Subcutaneous abdominal adipose tissue (tissue), 5 donors: ENCODE measurements around the gene CCDC34.

Experiments
- H3K27ac ChIP-seq: one replicate; pipeline ENCODE4 v1.7.0; 2013; ENCODE audit warnings: low read depth, mild to moderate bottlenecking, inconsistent platforms, low read length, moderate library complexity
- H3K27me3 ChIP-seq, 5 donors: one replicate each; pipeline ENCODE4 v1.7.0; 2013; ENCODE audit warnings: low read length in 5 of 5, inconsistent platforms in 1 of 5; ENCODE audit not compliant: control insufficient read depth in 5 of 5, insufficient read depth in 4 of 5
- H3K36me3 ChIP-seq, 5 donors: one replicate each; pipeline ENCODE4 v1.7.0; 2013; ENCODE audit warnings: low read length in 5 of 5; ENCODE audit not compliant: control insufficient read depth in 5 of 5, insufficient read depth in 5 of 5
- H3K4me1 ChIP-seq, 5 donors: one replicate each; pipeline ENCODE4 v1.7.0; 2013; ENCODE audit warnings: low read length in 5 of 5, mild to moderate bottlenecking in 3 of 5, moderate library complexity in 1 of 5; ENCODE audit not compliant: control insufficient read depth in 5 of 5, insufficient read depth in 5 of 5
- H3K4me3 ChIP-seq, 5 donors: one replicate each; pipeline ENCODE4 v1.7.0; 2013; ENCODE audit warnings: low read length in 5 of 5, low read depth in 1 of 5
- H3K9ac ChIP-seq, 5 donors: one replicate each; pipeline ENCODE4 v1.7.0; 2013; ENCODE audit warnings: low read length in 5 of 5, mild to moderate bottlenecking in 4 of 5, moderate library complexity in 3 of 5
- H3K9me3 ChIP-seq, 5 donors: one replicate each; pipeline ENCODE4 v1.7.0; 2013; ENCODE audit warnings: low read length in 5 of 5; ENCODE audit not compliant: control insufficient read depth in 5 of 5
- donor health status: healthy.
- donor health status: healthy.
- donor health status: healthy.
- donor health status: healthy.
- donor health status: healthy.

The CCDC34 gene

GRCh38 chr11:27404427-27404826, 41.4 kb upstream of the CCDC34 start:
- peaks cover 0 to 30% (median 13%) of the 10 kb centered on the region in 5 donors for H3K4me1 ChIP-seq

GRCh38 chr11:27403195-27403594, 40.2 kb upstream of the CCDC34 start:
- peaks cover 0 to 23% (median 12%) of the 10 kb centered on the region in 5 donors for H3K4me1 ChIP-seq
- no peaks in the 10 kb centered on the region for H3K9me3 ChIP-seq
- H3K27me3 ChIP-seq = no peaks in the 10 kb centered on the region
- H3K27ac ChIP-seq = peak overlapping the region; percentile 6
- H3K4me3 ChIP-seq = no peak overlapping the region
- no peak overlapping the region for H3K9ac ChIP-seq
- H3K36me3 ChIP-seq = no peaks in the 10 kb centered on the region

More at GRCh38 chr11:27404427-27404826, 41.4 kb upstream of the CCDC34 start:
- no peak overlapping the region for H3K9ac ChIP-seq
- no peak overlapping the region for H3K4me3 ChIP-seq
- H3K27ac ChIP-seq = peak overlapping the region; percentile 39
- H3K36me3 ChIP-seq = no peaks in the 10 kb centered on the region
- H3K27me3 ChIP-seq = no peaks in the 10 kb centered on the region
- H3K9me3 ChIP-seq = no peaks in the 10 kb centered on the region

- Histone ChIP-seq H3K27me3 (no peaks in the 10 kb centered on the region), H3K36me3 (no peaks in the 10 kb centered on the region), H3K9me3 (no peaks in the 10 kb centered on the region), H3K27ac (no peak overlapping the region), H3K9ac (no peak overlapping the region), H3K4me3 (no peak overlapping the region), H3K4me1 (peaks cover 0 to 28% (median 12%) of the 10 kb centered on the region in 5 donors)
Observed at GRCh38 chr11:27402450-27402849, 39.4 kb upstream of the CCDC34 start.

- Histone ChIP-seq H3K27me3 (no peaks in the 10 kb centered on the region), H3K4me3 (no peak overlapping the region), H3K9ac (no peak overlapping the region), H3K36me3 (no peaks in the 10 kb centered on the region), H3K27ac (no peak overlapping the region), H3K9me3 (no peaks in the 10 kb centered on the region), H3K4me1 (peaks cover 0 to 31% (median 12%) of the 10 kb centered on the region in 5 donors)
Observed at GRCh38 chr11:27401833-27402316, 38.9 kb upstream of the CCDC34 start.

- Histone ChIP-seq H3K9ac (no peak overlapping the region), H3K27ac (no peak overlapping the region), H3K9me3 (no peaks in the 10 kb centered on the region), H3K36me3 (no peaks in the 10 kb centered on the region), H3K4me1 (peaks cover 0 to 31% (median 12%) of the 10 kb centered on the region in 5 donors), H3K4me3 (no peak overlapping the region), H3K27me3 (no peaks in the 10 kb centered on the region)
Observed at GRCh38 chr11:27401280-27401832, 38.3 kb upstream of the CCDC34 start.

GRCh38 chr11:27398400-27398770, 35.4 kb upstream of the CCDC34 start:
- no peak overlapping the region for H3K9ac ChIP-seq
- H3K4me3 ChIP-seq = no peak overlapping the region
- H3K27ac ChIP-seq = no peak overlapping the region
- H3K4me1 ChIP-seq = peaks cover 0 to 17% (median 6%) of the 10 kb centered on the region in 5 donors
- no peaks in the 10 kb centered on the region for H3K36me3 ChIP-seq
- H3K9me3 ChIP-seq = no peaks in the 10 kb centered on the region
- no peaks in the 10 kb centered on the region for H3K27me3 ChIP-seq

GRCh38 chr11:27397624-27398399, 34.8 kb upstream of the CCDC34 start:
- H3K27ac ChIP-seq = no peak overlapping the region
- H3K4me1 ChIP-seq = peaks cover 0 to 17% (median 6%) of the 10 kb centered on the region in 5 donors

GRCh38 chr11:27396259-27396839, 33.3 kb upstream of the CCDC34 start:
- Histone ChIP-seq H3K9ac (no peak overlapping the region), H3K27me3 (no peaks in the 10 kb centered on the region)

More at GRCh38 chr11:27397624-27398399, 34.8 kb upstream of the CCDC34 start:
- Histone ChIP-seq H3K4me3 (no peak overlapping the region), H3K36me3 (no peaks in the 10 kb centered on the region), H3K9me3 (no peaks in the 10 kb centered on the region), H3K9ac (no peak overlapping the region), H3K27me3 (no peaks in the 10 kb centered on the region)

GRCh38 chr11:27395556-27396258, 32.7 kb upstream of the CCDC34 start:
- no peak overlapping the region for H3K4me3 ChIP-seq
- H3K4me1 ChIP-seq = peaks cover 0 to 15% (median 6%) of the 10 kb centered on the region in 5 donors
- no peak overlapping the region for H3K27ac ChIP-seq
- H3K9me3 ChIP-seq = no peaks in the 10 kb centered on the region
- H3K36me3 ChIP-seq = peaks cover 0 to 1% (median 0%) of the 10 kb centered on the region in 5 donors
- H3K9ac ChIP-seq = no peak overlapping the region
- H3K27me3 ChIP-seq = no peaks in the 10 kb centered on the region

More at GRCh38 chr11:27396259-27396839, 33.3 kb upstream of the CCDC34 start:
- H3K27ac ChIP-seq = no peak overlapping the region
- peaks cover 0 to 15% (median 6%) of the 10 kb centered on the region in 5 donors for H3K4me1 ChIP-seq
- no peak overlapping the region for H3K4me3 ChIP-seq
- H3K36me3 ChIP-seq = no peaks in the 10 kb centered on the region
- H3K9me3 ChIP-seq = no peaks in the 10 kb centered on the region
